GM18951 (cell line): ENCODE measurements around the gene ZDHHC3.

ENCODE experiments used
- POLR2A ChIP-seq: IDR thresholded peaks from 4 replicates; pipeline ENCODE4 v1.6.1; 2011; ENCODE audit warnings: mild to moderate bottlenecking; ENCODE audit not compliant: insufficient read length, insufficient read depth; ENCODE audit errors: extremely low read depth
- in situ Hi-C: fragments of 300-500 bp; cut with MboI; formaldehyde crosslinking; loops from one replicate; pipeline ENCODE4 v1.12.0; 2022; ENCODE audit warnings: low sequenced_read_pairs, mixed read lengths, inconsistent platforms; ENCODE audit not compliant: unreplicated experiment

ZDHHC3 gene

GRCh38 chr3:44948239-44948638, 27.7 kb downstream of the ZDHHC3 start:
- no peak for TF ChIP-seq POLR2A
- in situ Hi-C loops, result no loop called here

GRCh38 chr3:44942202-44942921, 33.6 kb downstream of the ZDHHC3 start:
- in situ Hi-C loops, result no loop called here

GRCh38 chr3:44939581-44940036, 36.4 kb downstream of the ZDHHC3 start:
- TF ChIP-seq POLR2A, result no peak
- in situ Hi-C loops, result no loop called here

More at GRCh38 chr3:44942202-44942921, 33.6 kb downstream of the ZDHHC3 start:
- TF ChIP-seq POLR2A, result no peak

- in situ Hi-C loops, result no loop called here
- no peak for TF ChIP-seq POLR2A
Measured at GRCh38 chr3:44932986-44933944, 42.7 kb downstream of the ZDHHC3 start.

- TF ChIP-seq POLR2A, result no peak
- in situ Hi-C loops, result no loop called here
Measured at GRCh38 chr3:44932271-44932670, 43.7 kb downstream of the ZDHHC3 start.

- in situ Hi-C loops, result no loop called here
- TF ChIP-seq POLR2A, result no peak
Measured at GRCh38 chr3:44931791-44932190, 44.2 kb downstream of the ZDHHC3 start.

- in situ Hi-C loops, result no loop called here
- TF ChIP-seq POLR2A, result no peak
Measured at GRCh38 chr3:44930911-44931310, 45.1 kb downstream of the ZDHHC3 start.

- in situ Hi-C loops, result no loop called here
- TF ChIP-seq POLR2A, result no peak
Measured at GRCh38 chr3:44929782-44930181, 46.2 kb downstream of the ZDHHC3 start.

- no peak for TF ChIP-seq POLR2A
- in situ Hi-C loops, result no loop called here
Measured at GRCh38 chr3:44927371-44927770, 48.6 kb downstream of the ZDHHC3 start.

- no peak for TF ChIP-seq POLR2A
- in situ Hi-C loops, result no loop called here
Measured at GRCh38 chr3:44926921-44927320, 49.1 kb downstream of the ZDHHC3 start.

GRCh38 chr3:44926172-44926571, 49.8 kb downstream of the ZDHHC3 start:
- no peak for TF ChIP-seq POLR2A
- in situ Hi-C loops, result no loop called here

GRCh38 chr3:44924457-44925084, 51.4 kb downstream of the ZDHHC3 start:
- no peak for TF ChIP-seq POLR2A
- in situ Hi-C loops, result loop anchor here (5.0 kb wide), 1 partner anchor 392 kb away; no protein-coding TSS in a partner anchor
